Neuronal stem cell (in vitro differentiated cells): ENCODE data around the gene TSPAN9.
A peak's percentile ranks its signal among the peaks of the same experiment; 100 is the strongest.

ENCODE experiments used
- DNase-seq: peaks from one replicate; pipeline ENCODE4 v3.0.0-alpha.2; 2013; ENCODE audit warnings: low spot score
- H2AFZ ChIP-seq: one replicate; pipeline ENCODE4 v1.6.1; 2013; ENCODE audit warnings: mild to moderate bottlenecking, low read length, inconsistent platforms
- H2AK5ac ChIP-seq: 2 replicates; pipeline ENCODE4 v1.6.1; 2013; ENCODE audit warnings: low read depth, mild to moderate bottlenecking, inconsistent platforms, low read length, moderate library complexity, mixed read lengths
- H2BK120ac ChIP-seq: 2 replicates; pipeline ENCODE4 v1.6.1; 2013; ENCODE audit warnings: low read depth, mild to moderate bottlenecking, inconsistent platforms, low read length, moderate library complexity, mixed read lengths
- H2BK12ac ChIP-seq: one replicate; pipeline ENCODE4 v1.6.1; 2013; ENCODE audit warnings: low read length, inconsistent platforms
- H2BK15ac ChIP-seq: 2 replicates; pipeline ENCODE4 v1.6.1; 2013; ENCODE audit warnings: mild to moderate bottlenecking, low read length, inconsistent platforms, mixed read lengths
- H2BK5ac ChIP-seq: one replicate; pipeline ENCODE4 v1.6.1; 2013; ENCODE audit warnings: inconsistent platforms, mild to moderate bottlenecking, low read length, moderate library complexity
- H3K14ac ChIP-seq: one replicate; pipeline ENCODE4 v1.6.1; 2013; ENCODE audit warnings: low read length, inconsistent platforms
- H3K18ac ChIP-seq: 2 replicates; pipeline ENCODE4 v1.6.1; 2013; ENCODE audit warnings: low read length, inconsistent platforms
- H3K23ac ChIP-seq: 2 replicates; pipeline ENCODE4 v1.6.1; 2013; ENCODE audit warnings: low read depth, mild to moderate bottlenecking, mixed read lengths, low read length, inconsistent platforms; ENCODE audit not compliant: poor library complexity
- H3K27ac ChIP-seq: replicated peaks from 3 replicates; pipeline ENCODE4 v1.5.1; 2013; ENCODE audit warnings: low read length, inconsistent platforms
- H3K27me3 ChIP-seq, 3 experiments: 2 replicates each; pipeline ENCODE4 v1.6.1; 2013; ENCODE audit warnings: low read length in 3 of 3, mild to moderate bottlenecking in 2 of 3, inconsistent platforms in 1 of 3, low read depth in 1 of 3, mixed read lengths in 1 of 3, moderate library complexity in 1 of 3; ENCODE audit not compliant: control insufficient read depth in 3 of 3, insufficient read depth in 3 of 3
- H3K36me3 ChIP-seq, 2 donors: replicated peaks in 1 of 2; 2 replicates each; pipeline ENCODE4 v1.6.1; 2013; ENCODE audit warnings: low read length in 2 of 2; ENCODE audit not compliant: control insufficient read depth in 2 of 2, insufficient read depth in 2 of 2
- H3K4ac ChIP-seq: 2 replicates; pipeline ENCODE4 v1.6.1; 2013; ENCODE audit warnings: inconsistent platforms, mild to moderate bottlenecking, low read length, moderate library complexity
- H3K4me1 ChIP-seq, 2 donors: 1 replicate in 1 of 2; 2 replicates in 1 of 2; pipeline ENCODE4 v1.6.1; 2013; ENCODE audit warnings: low read length in 2 of 2, low read depth in 1 of 2; ENCODE audit not compliant: control insufficient read depth in 2 of 2, insufficient read depth in 1 of 2
- H3K4me2 ChIP-seq: one replicate; pipeline ENCODE4 v1.6.1; 2013; ENCODE audit warnings: mild to moderate bottlenecking, low read length, inconsistent platforms; ENCODE audit not compliant: insufficient read depth, poor library complexity, severe bottlenecking
- H3K4me3 ChIP-seq, 2 donors: 2 replicates each; pipeline ENCODE4 v1.5.1; 2013; ENCODE audit warnings: low read length in 2 of 2, mild to moderate bottlenecking in 2 of 2, inconsistent platforms in 1 of 2, moderate library complexity in 1 of 2
- H3K79me1 ChIP-seq: one replicate; pipeline ENCODE4 v1.6.1; 2013; ENCODE audit warnings: low read depth, mild to moderate bottlenecking, inconsistent platforms, low read length, moderate library complexity
- H3K9ac ChIP-seq: one replicate; pipeline ENCODE4 v1.6.1; 2013; ENCODE audit warnings: mild to moderate bottlenecking, low read depth, low read length, inconsistent platforms; ENCODE audit not compliant: poor library complexity
- H3K9me3 ChIP-seq, 2 donors: replicated peaks in 1 of 2; 2 replicates each; pipeline versions ENCODE3 to v1.6.1; 2013; ENCODE audit warnings: low read length in 2 of 2, mild to moderate bottlenecking in 2 of 2, inconsistent platforms in 1 of 2, low read depth in 1 of 2, mixed read lengths in 1 of 2, moderate library complexity in 1 of 2; ENCODE audit not compliant: control insufficient read depth in 2 of 2, insufficient read depth in 1 of 2
- H4K8ac ChIP-seq: one replicate; pipeline ENCODE4 v1.6.1; 2013; ENCODE audit warnings: low read depth, mild to moderate bottlenecking, inconsistent platforms, low read length, moderate library complexity
- H4K91ac ChIP-seq: one replicate; pipeline ENCODE4 v1.6.1; 2013; ENCODE audit warnings: low read length, low read depth, mild to moderate bottlenecking, inconsistent platforms; ENCODE audit not compliant: poor library complexity
- WGBS, 2 donors: extraction: QIAGEN DNeasy Blood & Tissue Kit; methylation state at CpG; one replicate each; pipeline ENCODE4 v1.1.7; 2013; ENCODE audit warnings: missing lambda C conversion rate in 2 of 2, mixed read lengths in 1 of 2; ENCODE audit not compliant: insufficient read length in 2 of 2, insufficient replicate concordance in 1 of 2; ENCODE audit errors: extremely low coverage in 2 of 2; 5-methylcytosine and 5-hydroxymethylcytosine counted together

TSPAN9 gene

DNA sequence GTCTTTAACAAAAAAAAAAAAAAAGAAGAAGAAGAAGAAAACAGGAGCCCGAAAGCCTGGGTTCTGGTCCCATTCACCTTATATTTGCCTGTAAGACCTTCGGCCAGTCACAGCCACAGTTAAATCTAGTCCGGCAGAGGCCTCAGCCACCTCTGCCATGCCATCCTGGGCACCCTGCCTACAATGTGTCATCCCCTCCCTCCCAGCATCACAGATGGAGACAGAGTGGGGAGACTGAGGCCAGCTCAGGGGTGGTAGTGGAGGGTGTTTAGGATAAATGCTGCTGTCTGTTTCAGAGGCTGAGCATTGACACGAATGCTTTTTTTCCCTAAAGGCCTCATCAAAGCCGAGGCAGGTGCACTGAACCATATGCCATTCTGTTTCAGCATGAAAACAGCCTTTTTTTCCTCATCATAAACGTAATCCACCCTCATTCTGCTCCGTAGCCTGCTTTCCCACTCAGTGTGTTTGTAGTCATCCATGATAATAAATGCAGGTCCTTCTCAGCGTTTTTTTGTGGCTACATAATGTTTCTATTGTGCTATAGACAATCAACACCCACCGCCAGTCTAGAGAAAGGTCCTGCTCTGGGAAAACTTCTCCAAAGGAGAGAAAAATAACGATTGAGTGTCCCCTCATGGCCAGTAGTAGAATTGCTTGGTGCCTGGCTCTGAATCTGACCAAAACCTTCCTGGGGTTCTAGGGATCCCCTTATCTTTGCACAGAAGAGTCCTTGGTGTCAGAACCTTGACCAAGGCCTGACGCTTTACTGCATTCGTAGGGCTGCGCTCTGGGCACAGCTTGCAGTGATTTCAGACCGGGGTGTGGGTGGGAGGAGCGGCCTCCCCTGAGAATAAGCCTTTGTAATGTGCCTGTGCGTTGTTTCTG is 41.1 kb upstream of the TSPAN9 start:
- no peak for DNase-seq
- Histone ChIP-seq H2AK5ac (no peak overlapping the region), H3K14ac (no peak overlapping the region), H3K36me3 (peaks cover 27 to 41% of the 10 kb centered on the region in 2 donors), H2BK5ac (no peak overlapping the region), H4K91ac (no peak overlapping the region), H4K8ac (no peak overlapping the region), H3K23ac (no peak overlapping the region), H2AFZ (no peak overlapping the region), H3K9me3 (no peaks in the 10 kb centered on the region), H3K9ac (peak overlapping the region; percentile 75), H2BK15ac (no peak overlapping the region), H3K79me1 (no peaks in the 10 kb centered on the region), H3K4me1 (peaks cover 15 to 25% of the 10 kb centered on the region in 2 donors), H3K18ac (no peak overlapping the region), H3K27me3 (no peaks in the 10 kb centered on the region), H3K4me3 (no peak overlapping the region), H2BK12ac (no peak overlapping the region), H3K4me2 (no peak overlapping the region), H3K27ac (peak overlapping the region; percentile 2), H3K4ac (no peak overlapping the region), H2BK120ac (no peak overlapping the region)
- WGBS, 2 donors = no CpG with 5 or more reads among the region's 16 CpGs

DNA sequence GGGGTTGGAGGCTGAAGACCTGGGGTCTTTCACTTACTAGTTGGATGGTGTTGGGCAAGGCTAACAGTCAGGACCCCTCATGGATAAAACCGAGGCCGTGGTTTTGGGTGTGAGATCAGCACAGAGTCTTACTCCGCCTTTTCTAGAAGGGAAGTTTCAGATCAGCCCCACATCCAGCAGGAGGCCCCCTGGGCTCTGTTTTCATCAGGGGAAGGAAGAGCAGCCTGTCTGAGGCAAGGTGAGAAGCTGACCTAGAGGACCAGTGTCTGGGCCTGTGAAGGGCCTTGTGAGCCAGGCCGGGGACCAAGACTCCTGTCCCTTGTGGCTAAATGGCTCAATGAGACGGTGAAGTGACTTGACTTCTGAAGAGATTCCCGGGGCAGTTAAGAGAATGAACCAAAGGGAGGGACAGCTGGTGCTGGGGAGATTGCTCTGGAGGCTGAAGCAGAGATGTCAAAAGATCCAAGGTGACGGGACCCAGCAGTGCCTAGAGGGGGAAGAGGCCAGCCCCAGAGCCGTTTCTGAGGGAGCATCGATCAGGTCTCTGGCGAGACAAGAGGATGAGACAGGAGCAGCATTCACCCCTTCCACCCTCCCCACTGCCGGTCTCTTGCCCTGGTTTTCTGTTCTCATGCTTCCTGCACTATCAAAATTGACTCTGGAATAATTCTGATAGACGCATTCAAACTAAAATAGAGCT is 40.1 kb upstream of the TSPAN9 start:
- no peak overlapping the region for H2AFZ ChIP-seq
- H2BK5ac ChIP-seq = no peak overlapping the region
- H2BK15ac ChIP-seq = no peak overlapping the region
- no CpG with 5 or more reads among the region's 12 CpGs for WGBS, 2 donors
- H3K27me3 ChIP-seq = no peaks in the 10 kb centered on the region
- no peak overlapping the region for H4K8ac ChIP-seq
- peaks cover 29 to 36% of the 10 kb centered on the region in 2 donors for H3K36me3 ChIP-seq
- peak overlapping the region; percentile 11 for H3K27ac ChIP-seq
- no peak overlapping the region for H3K9ac ChIP-seq
- DNase-seq = no peak
- H3K4ac ChIP-seq = no peak overlapping the region
- H3K14ac ChIP-seq = no peak overlapping the region
- H3K9me3 ChIP-seq = no peaks in the 10 kb centered on the region
- H4K91ac ChIP-seq = no peak overlapping the region
- H3K4me1 ChIP-seq = peaks cover 18 to 25% of the 10 kb centered on the region in 2 donors
- no peak overlapping the region for H2AK5ac ChIP-seq
- H2BK120ac ChIP-seq = no peak overlapping the region
- no peak overlapping the region for H2BK12ac ChIP-seq
- H3K4me2 ChIP-seq = no peak overlapping the region
- H3K4me3 ChIP-seq = no peak overlapping the region
- H3K23ac ChIP-seq = no peak overlapping the region
- H3K18ac ChIP-seq = no peak overlapping the region
- H3K79me1 ChIP-seq = no peaks in the 10 kb centered on the region

GRCh38 chr12:3038166-3038565 is 39.0 kb upstream of the TSPAN9 start:
- Histone ChIP-seq H3K23ac (no peak overlapping the region), H3K9ac (no peak overlapping the region), H2AFZ (no peak overlapping the region), H2AK5ac (peak overlapping the region; percentile 11), H3K4ac (no peak overlapping the region), H3K14ac (no peak overlapping the region), H2BK5ac (no peak overlapping the region), H3K27me3 (no peaks in the 10 kb centered on the region), H3K79me1 (no peaks in the 10 kb centered on the region), H3K18ac (no peak overlapping the region), H3K9me3 (no peaks in the 10 kb centered on the region), H3K4me2 (no peak overlapping the region), H2BK120ac (no peak overlapping the region), H3K27ac (no peak overlapping the region), H3K36me3 (peaks cover 29 to 39% of the 10 kb centered on the region in 2 donors), H2BK12ac (no peak overlapping the region), H4K8ac (no peak overlapping the region), H4K91ac (peak overlapping the region; percentile 61), H3K4me1 (peaks cover 17 to 19% of the 10 kb centered on the region in 2 donors), H2BK15ac (no peak overlapping the region), H3K4me3 (no peak overlapping the region)
- no peak for DNase-seq
- WGBS, 2 donors = no CpG with 5 or more reads among the region's 7 CpGs

- Histone ChIP-seq H2AK5ac (no peak overlapping the region), H3K4me3 (no peak overlapping the region), H3K9ac (no peak overlapping the region), H2BK120ac (no peak overlapping the region), H2BK12ac (no peak overlapping the region), H3K18ac (no peak overlapping the region), H3K4me2 (no peak overlapping the region), H4K8ac (no peak overlapping the region), H3K14ac (no peak overlapping the region), H3K4me1 (peaks cover 11 to 16% of the 10 kb centered on the region in 2 donors), H3K23ac (no peak overlapping the region), H2AFZ (no peak overlapping the region), H3K9me3 (no peaks in the 10 kb centered on the region), H2BK5ac (no peak overlapping the region), H3K4ac (no peak overlapping the region), H3K36me3 (peaks cover 29 to 39% of the 10 kb centered on the region in 2 donors), H2BK15ac (no peak overlapping the region), H4K91ac (no peak overlapping the region), H3K27ac (no peak overlapping the region), H3K79me1 (no peaks in the 10 kb centered on the region), H3K27me3 (no peaks in the 10 kb centered on the region)
- no peak for DNase-seq
- WGBS, 2 donors = no CpG with 5 or more reads among the region's 11 CpGs
Measured at GRCh38 chr12:3038926-3039510, 38.2 kb upstream of the TSPAN9 start.
